ENCODE results near the gene D2HGDH.

Gene D2HGDH

DNA sequence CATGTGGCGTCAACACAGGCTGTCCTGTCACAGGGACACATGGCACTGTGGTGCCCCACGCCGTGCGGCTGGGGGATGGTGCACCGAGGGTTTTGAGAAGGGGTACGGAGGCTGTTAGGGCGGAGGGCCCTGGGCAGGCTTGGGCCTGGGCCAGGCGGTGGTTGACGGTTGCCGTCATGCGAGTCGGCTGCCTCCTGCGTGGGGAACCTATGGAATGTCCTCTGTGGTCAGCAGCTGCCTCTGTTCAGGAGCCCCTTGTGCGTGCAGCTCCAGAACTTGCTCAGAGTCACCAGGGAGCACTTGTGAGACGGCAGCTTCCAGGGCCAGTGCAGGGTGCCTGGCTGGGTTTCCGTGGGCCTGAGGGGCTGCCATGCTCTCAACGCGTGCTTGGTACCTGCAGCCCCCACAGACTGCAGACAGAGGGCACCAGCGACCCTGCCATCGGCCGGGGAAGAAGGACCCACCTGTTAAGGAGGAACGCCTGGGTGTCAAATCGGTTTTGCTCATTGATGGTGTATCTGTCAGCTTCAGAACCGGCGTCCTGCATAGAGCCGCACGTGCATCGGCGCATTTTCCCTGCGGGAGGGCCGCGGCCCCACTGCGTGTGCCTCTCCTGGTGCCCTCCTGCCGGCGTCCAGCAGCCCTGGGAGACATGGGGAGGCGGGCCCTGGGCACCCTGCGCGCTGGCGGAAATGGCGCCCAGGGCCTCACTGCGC, 10.0 kb upstream of the D2HGDH start:
- no peak for DNase-seq (ENCODE audit: insufficient read length, low spot score)
- no peak for TF ChIP-seq PAX5 (IDR thresholded peaks at IDR 0.05; ENCODE audit: insufficient read depth, low read length, severe bottlenecking)
- no peak for TF ChIP-seq SPI1 (IDR thresholded peaks at IDR 0.05; ENCODE audit: low read depth, low read length)
- no peak for TF ChIP-seq POU2F2 (IDR thresholded peaks at IDR 0.05; ENCODE audit: low read depth, low read length)
- TF ChIP-seq POLR2AphosphoS5 (IDR thresholded peaks at IDR 0.05; ENCODE audit: low read depth, low read length) = no peak
- TF ChIP-seq TAF1 (IDR thresholded peaks at IDR 0.05; ENCODE audit: low read depth, low read length) = no peak
- TF ChIP-seq POLR2A (IDR thresholded peaks at IDR 0.05; ENCODE audit: low read depth, low read length) = no peak
- FAIRE-seq = no peak

DNA sequence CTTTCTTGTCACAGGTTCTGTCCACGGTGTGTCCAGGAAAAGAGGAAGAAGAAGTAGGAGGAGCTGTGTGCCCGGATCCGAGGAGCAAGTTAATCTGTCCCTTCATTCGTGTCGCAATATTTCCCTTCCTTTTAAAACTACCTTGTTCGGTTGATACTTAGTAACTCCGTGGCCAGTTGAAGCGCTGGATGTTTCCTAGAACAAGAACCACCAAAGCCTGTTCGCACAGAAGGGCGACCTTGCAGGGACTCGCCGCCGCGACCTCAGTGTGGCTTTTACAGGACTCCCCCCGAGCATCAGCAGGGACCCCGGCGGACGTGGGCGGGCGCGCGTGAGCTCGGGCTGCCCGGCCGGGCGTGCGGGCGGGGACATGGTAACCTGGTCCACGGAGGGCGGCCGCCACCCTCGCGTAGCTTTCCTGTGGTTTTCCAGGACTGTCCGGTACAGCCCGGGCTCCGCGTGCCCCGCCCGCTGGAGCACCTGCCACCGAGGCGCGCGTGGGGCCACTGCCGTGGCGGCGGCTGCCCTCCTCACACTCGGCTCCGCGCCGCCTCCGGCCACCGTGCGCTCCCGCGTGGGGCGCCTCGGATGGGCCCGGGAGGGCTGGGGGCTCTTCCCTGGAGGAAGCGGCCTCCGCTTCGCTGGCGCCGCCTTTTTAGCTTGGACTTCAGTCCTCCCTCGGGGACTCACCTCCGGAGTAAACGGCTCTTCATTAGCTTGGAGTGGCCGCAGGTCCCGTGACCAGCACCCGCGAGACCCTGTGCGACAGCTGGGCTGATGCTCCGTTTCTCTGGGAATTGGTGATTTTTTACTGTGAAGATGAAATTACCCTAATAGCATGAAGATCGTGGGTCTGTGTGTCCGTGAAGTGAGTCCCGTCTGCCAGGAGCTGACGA, 9.2 kb upstream of the D2HGDH start:
- TF ChIP-seq PAX5 (IDR thresholded peaks at IDR 0.05; ENCODE audit: insufficient read depth, low read length, severe bottlenecking) (no peak), TAF1 (IDR thresholded peaks at IDR 0.05; ENCODE audit: low read depth, low read length) (no peak), SPI1 (IDR thresholded peaks at IDR 0.05; ENCODE audit: low read depth, low read length) (no peak), POLR2A (IDR thresholded peaks at IDR 0.05; ENCODE audit: low read depth, low read length) (no peak), POU2F2 (IDR thresholded peaks at IDR 0.05; ENCODE audit: low read depth, low read length) (no peak), POLR2AphosphoS5 (IDR thresholded peaks at IDR 0.05; ENCODE audit: low read depth, low read length) (no peak)
- DNase-seq (ENCODE audit: insufficient read length, low spot score) = no peak
- no peak for FAIRE-seq

DNA sequence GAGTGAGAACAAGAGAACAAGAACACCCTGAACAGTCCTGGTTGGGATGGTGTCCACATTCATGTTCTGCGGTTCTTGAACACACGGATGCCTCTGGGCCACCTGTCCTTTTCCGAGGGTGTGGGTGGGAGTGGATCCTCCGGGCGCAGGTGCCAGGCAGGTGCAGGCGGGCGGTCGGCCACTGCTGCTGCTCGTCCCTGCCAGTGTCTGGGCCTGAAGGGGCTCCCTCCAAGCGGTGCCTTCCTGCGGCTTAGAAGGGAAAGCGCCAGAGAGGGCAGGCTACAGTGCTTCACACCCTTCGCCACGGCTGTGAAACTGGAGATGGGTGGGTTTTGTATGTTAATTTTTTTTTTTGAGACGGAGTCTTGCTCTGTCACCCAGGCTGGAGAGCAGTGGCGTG, 8.0 kb upstream of the D2HGDH start:
- TF ChIP-seq SPI1 (IDR thresholded peaks at IDR 0.05; ENCODE audit: low read depth, low read length) (no peak), POU2F2 (IDR thresholded peaks at IDR 0.05; ENCODE audit: low read depth, low read length) (no peak), TAF1 (IDR thresholded peaks at IDR 0.05; ENCODE audit: low read depth, low read length) (no peak), POLR2AphosphoS5 (IDR thresholded peaks at IDR 0.05; ENCODE audit: low read depth, low read length) (no peak), POLR2A (IDR thresholded peaks at IDR 0.05; ENCODE audit: low read depth, low read length) (no peak; the same call in 1 of the 2 replicates), PAX5 (IDR thresholded peaks at IDR 0.05; ENCODE audit: insufficient read depth, low read length, severe bottlenecking) (no peak)
- DNase-seq (ENCODE audit: insufficient read length, low spot score) (no peak), FAIRE-seq (no peak)

DNA sequence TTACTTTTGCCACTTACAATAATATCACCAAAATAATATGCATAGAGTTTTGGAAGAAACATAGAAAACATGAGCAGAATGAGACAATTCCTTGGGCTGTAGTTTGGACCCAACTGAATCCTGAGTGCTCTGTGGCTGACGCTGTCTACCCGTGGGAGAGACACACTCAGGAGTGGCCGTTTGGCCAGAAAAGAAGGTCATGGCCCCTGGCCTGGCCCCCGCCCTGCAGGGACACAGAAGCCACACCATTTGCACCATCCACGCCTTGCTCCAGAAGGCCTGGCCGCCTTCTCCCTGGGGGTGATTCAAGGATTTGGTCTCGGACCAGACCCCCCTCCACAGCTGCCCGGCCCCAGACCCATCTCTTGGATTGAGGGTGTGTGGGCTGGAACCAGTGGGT, 6.4 kb upstream of the D2HGDH start:
- DNase-seq (ENCODE audit: insufficient read length, low spot score) (no peak), FAIRE-seq (no peak)
- TF ChIP-seq SPI1 (IDR thresholded peaks at IDR 0.05; ENCODE audit: low read depth, low read length) (no peak), TAF1 (IDR thresholded peaks at IDR 0.05; ENCODE audit: low read depth, low read length) (no peak), POLR2AphosphoS5 (IDR thresholded peaks at IDR 0.05; ENCODE audit: low read depth, low read length) (no peak), PAX5 (IDR thresholded peaks at IDR 0.05; ENCODE audit: insufficient read depth, low read length, severe bottlenecking) (no peak), POU2F2 (IDR thresholded peaks at IDR 0.05; ENCODE audit: low read depth, low read length) (no peak), POLR2A (IDR thresholded peaks at IDR 0.05; ENCODE audit: low read depth, low read length) (no peak)

DNA sequence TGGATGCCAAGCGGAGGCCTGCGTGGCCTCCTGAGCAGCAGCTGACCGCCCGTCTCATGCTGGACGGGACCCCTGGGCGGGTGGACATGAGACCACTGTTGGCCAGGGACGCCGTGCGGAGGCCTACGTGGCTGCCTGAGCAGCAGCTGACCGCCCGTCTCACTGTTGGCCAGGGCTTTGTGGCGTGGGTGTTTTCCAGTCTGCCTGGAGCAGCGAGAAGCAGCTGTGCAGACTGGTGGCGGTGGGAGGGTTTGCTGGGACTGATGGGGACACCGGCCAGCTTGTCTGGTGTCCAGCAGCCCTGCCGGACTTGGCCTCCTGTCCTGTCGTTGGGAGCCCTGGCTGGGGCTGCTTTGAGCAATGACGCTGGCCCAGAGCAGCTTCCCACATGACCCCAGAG, 5.8 kb upstream of the D2HGDH start:
- DNase-seq (ENCODE audit: insufficient read length, low spot score) = no peak
- no peak for FAIRE-seq
- TF ChIP-seq POLR2A (IDR thresholded peaks at IDR 0.05; ENCODE audit: low read depth, low read length) = no peak
- TF ChIP-seq SPI1 (IDR thresholded peaks at IDR 0.05; ENCODE audit: low read depth, low read length) = no peak
- no peak for TF ChIP-seq POU2F2 (IDR thresholded peaks at IDR 0.05; ENCODE audit: low read depth, low read length)
- no peak for TF ChIP-seq POLR2AphosphoS5 (IDR thresholded peaks at IDR 0.05; ENCODE audit: low read depth, low read length)
- no peak for TF ChIP-seq TAF1 (IDR thresholded peaks at IDR 0.05; ENCODE audit: low read depth, low read length)
- TF ChIP-seq PAX5 (IDR thresholded peaks at IDR 0.05; ENCODE audit: insufficient read depth, low read length, severe bottlenecking) = no peak

DNA sequence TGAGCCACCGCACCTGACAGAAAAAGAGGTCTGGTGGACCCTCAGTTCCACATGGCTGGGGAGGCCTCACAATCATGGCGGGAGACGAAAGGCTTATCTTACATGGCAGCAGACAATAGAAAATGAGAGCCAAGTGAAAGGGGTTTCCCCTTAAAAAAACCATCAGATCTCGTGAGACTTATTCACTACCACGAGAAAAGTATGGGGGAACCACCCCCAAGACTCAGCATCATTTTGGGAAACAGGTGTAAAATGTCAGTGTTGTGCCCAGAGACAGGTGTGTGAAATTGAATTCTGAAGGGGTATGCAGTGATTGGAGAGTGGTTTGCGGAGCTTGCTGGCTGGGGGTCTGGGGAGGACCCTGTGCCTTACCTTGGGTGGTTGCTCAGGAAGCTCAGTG, 4.6 kb upstream of the D2HGDH start:
- FAIRE-seq (no peak), DNase-seq (ENCODE audit: insufficient read length, low spot score) (no peak)
- TF ChIP-seq POU2F2 (IDR thresholded peaks at IDR 0.05; ENCODE audit: low read depth, low read length) (no peak), TAF1 (IDR thresholded peaks at IDR 0.05; ENCODE audit: low read depth, low read length) (no peak), PAX5 (IDR thresholded peaks at IDR 0.05; ENCODE audit: insufficient read depth, low read length, severe bottlenecking) (no peak), POLR2A (IDR thresholded peaks at IDR 0.05; ENCODE audit: low read depth, low read length) (no peak), SPI1 (IDR thresholded peaks at IDR 0.05; ENCODE audit: low read depth, low read length) (no peak), POLR2AphosphoS5 (IDR thresholded peaks at IDR 0.05; ENCODE audit: low read depth, low read length) (no peak)

DNA sequence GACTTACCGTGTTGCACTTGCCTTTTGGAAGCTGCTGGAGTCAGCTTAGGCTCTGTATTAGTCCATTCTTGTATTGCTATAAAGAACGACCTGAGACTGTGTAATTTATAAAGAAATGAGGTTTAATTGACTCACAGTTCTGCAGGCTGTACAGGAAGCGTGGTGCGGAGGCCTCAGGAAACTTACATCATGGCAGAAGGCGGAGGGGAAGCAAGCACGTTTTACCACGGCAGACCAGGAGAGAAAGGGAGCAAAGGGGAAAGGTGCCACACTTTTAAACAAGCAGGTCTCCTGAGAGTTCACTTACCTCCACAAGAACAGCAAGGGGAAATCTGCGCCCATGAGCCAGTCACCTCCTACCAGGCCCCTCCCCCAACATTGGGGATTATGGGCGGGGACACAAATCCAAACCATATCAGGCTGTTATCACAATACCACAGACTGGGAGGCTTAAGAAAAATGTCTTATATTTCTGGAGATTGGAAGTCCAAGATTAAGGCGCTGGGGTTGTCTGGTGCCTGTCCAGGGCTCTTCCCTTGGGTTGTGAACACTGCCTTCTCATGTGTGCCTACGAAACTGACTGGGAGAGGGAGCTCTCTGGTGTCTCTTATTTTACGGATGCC, 3.6 kb upstream of the D2HGDH start:
- TF ChIP-seq SPI1 (IDR thresholded peaks at IDR 0.05; ENCODE audit: low read depth, low read length) (no peak), POLR2A (IDR thresholded peaks at IDR 0.05; ENCODE audit: low read depth, low read length) (no peak), TAF1 (IDR thresholded peaks at IDR 0.05; ENCODE audit: low read depth, low read length) (no peak), POU2F2 (IDR thresholded peaks at IDR 0.05; ENCODE audit: low read depth, low read length) (no peak), PAX5 (IDR thresholded peaks at IDR 0.05; ENCODE audit: insufficient read depth, low read length, severe bottlenecking) (no peak), POLR2AphosphoS5 (IDR thresholded peaks at IDR 0.05; ENCODE audit: low read depth, low read length) (no peak)
- FAIRE-seq = no peak

DNA sequence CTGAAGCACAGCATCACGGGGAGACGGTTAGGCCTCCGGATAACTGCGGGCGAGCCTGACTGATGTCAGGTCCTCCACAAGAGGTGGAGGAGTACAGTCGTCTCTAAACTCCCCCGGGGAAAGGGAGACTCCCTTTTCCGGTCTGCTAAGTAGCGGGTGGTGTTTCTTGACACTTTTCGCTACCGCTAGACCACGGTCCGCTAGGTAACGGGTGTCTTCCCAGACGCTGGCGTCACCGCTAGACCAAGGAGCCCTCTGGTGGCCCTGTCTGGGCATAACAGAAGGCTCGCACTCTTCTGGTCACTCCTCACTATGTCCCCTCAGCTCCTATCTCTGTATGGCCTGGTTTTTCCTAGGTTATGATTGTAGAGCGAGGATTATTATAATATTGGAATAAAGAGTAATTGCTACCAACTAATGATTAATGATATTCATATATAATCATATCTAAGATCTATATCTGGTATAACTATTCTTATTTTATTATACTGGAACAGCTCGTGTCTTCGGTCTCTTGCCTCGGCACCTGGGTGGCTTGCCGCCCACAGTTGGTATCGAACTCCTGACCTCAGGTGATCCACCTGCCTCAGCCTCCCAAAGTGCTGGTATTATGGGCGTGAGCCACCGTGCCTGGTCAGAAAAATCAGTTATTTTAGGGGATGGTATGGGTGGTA, 1.8 kb upstream of the D2HGDH start:
- peak; percentile 94 for TF ChIP-seq PAX5 (IDR thresholded peaks at IDR 0.05; ENCODE audit: insufficient read depth, low read length, severe bottlenecking)
- DNase-seq (ENCODE audit: insufficient read length, low spot score) (peak; percentile 18), FAIRE-seq (peak; percentile 92)

More for the DNA sequence above, 3.6 kb upstream of the D2HGDH start:
- no peak for DNase-seq (ENCODE audit: insufficient read length, low spot score)
